H1 (cell line): ENCODE data around the gene HINT3. TPM values are rescaled to one million over a fixed set of nuclear protein-coding genes. Genes with fewer than 3 reads are reported as not detected.

Experiments used
- E2F6 ChIP-seq: IDR thresholded peaks from 2 replicates; pipeline ENCODE4 v1.6.1; 2012; ENCODE audit warnings: inconsistent platforms
- EGR1 ChIP-seq: IDR thresholded peaks from 2 replicates; pipeline ENCODE4 v1.6.1; 2011; ENCODE audit warnings: low read depth, low read length, borderline replicate concordance
- EP300 ChIP-seq, 2 experiments: IDR thresholded peaks; 1 replicate in 1 of 2; 2 replicates in 1 of 2; pipeline ENCODE4 v1.6.1; 2011 to 2012; ENCODE audit warnings: low read depth in 2 of 2, low read length in 2 of 2, mild to moderate bottlenecking in 2 of 2, borderline replicate concordance in 1 of 2, inconsistent platforms in 1 of 2, moderate library complexity in 1 of 2
- KDM1A ChIP-seq: fragments of 200-600, 300-600 bp; sonication (generic); IDR thresholded peaks from 2 replicates; pipeline ENCODE4 v1.7.1; 2016; ENCODE audit warnings: mild to moderate bottlenecking, low read length, borderline replicate concordance
- POLR2A ChIP-seq, 2 experiments: IDR thresholded peaks; 1 replicate in 1 of 2; 2 replicates in 1 of 2; pipeline ENCODE4 v1.6.1; 2011; ENCODE audit warnings: low read depth in 2 of 2, low read length in 2 of 2, mild to moderate bottlenecking in 2 of 2; ENCODE audit errors: control extremely low read depth in 1 of 2
- RBBP5 ChIP-seq: IDR thresholded peaks from 2 replicates; pipeline ENCODE4 v1.7.1; 2012; ENCODE audit warnings: low read depth, mild to moderate bottlenecking, inconsistent platforms, low read length, moderate library complexity, borderline replicate concordance
- SUZ12 ChIP-seq: fragments of 200-600 bp; sonication (generic); IDR thresholded peaks from 2 replicates; pipeline ENCODE4 v1.6.1; 2012; ENCODE audit warnings: mild to moderate bottlenecking, inconsistent platforms, low read length, moderate library complexity, mixed read lengths
- TEAD4 ChIP-seq: IDR thresholded peaks from 2 replicates; pipeline ENCODE4 v1.6.1; 2012; ENCODE audit warnings: low read depth, low read length, inconsistent platforms, mixed read lengths
- polyA plus RNA-seq, 7 experiments: library from polyadenylated mRNA; depleted of rRNA in 3 of 7; stranded (reverse) in 5 of 7; unstranded in 2 of 7; fragments of >200 nt in 5 of 7; fragments of 200-250 nt in 2 of 7; gene quantifications; 1 replicate in 5 of 7; 2 replicates in 1 of 7; 4 replicates in 1 of 7; pipeline versions ENCODE4 v1.2.1 to v1.2.3, GENCODE V29; 2011 to 2013; ENCODE audit warnings: missing spikeins in 2 of 7, mixed read lengths in 2 of 7
- small RNA-seq: library from polyadenylated mRNA; stranded (forward); fragments of <200 nt; extraction: miRNeasy Mini kit (QIAGEN cat#:217004); gene quantifications from one replicate; pipeline ENCODE3, GENCODE V24; 2013; ENCODE audit not compliant: insufficient read depth
- total RNA-seq: library from RNA; stranded (reverse); fragmentation: NEBNext Ultra II Directional; extraction: Animal tissue kit (Norgen Biotek cat#: 25700); gene quantifications from 2 replicates; pipeline ENCODE4 v1.2.1, GENCODE V29; 2021

HINT3 gene
- total and polyA plus RNA-seq, 2 of the 8 experiments (the other 6 are each of a cell fraction or from before 2014, with no cell fraction given) = 1.2 to 7.8 TPM

- TF ChIP-seq EP300 (IDR thresholded peaks at IDR 0.05; ENCODE audit: borderline replicate concordance in 1 of 2, low read depth in 2 of 2, low read length in 2 of 2) (no peak), E2F6 (no peak), TEAD4 (no peak), POLR2A (IDR thresholded peaks at IDR 0.05; ENCODE audit: control extremely low read depth in 1 of 2, low read depth in 2 of 2, low read length in 2 of 2) (no peak), KDM1A (no peak), SUZ12 (no peak), RBBP5 (no peak), EGR1 (no peak)
Measured at GRCh38 chr6:126027601-126028000, 71.0 kb downstream of the HINT3 start (continued).

Small RNA genes lying within 50 kb of the gene (small RNA-seq; reads per million reads assigned to genes)
- gene RNA5SP216 = not detected

Other genes with a start within 250 kb of the HINT3 start
- gene HEY2, start 207.1 kb upstream of the HINT3 start, total RNA-seq = 16.2 and 17.7 TPM in 2 replicates
- gene HEY2, start 207.1 kb upstream of the HINT3 start, polyA plus RNA-seq (2011; rRNA removed) = 9.1 and 12.6 TPM in 2 replicates
- gene NCOA7, start 165.8 kb upstream of the HINT3 start, total RNA-seq = 10.3 and 10.7 TPM in 2 replicates
- gene NCOA7, start 165.8 kb upstream of the HINT3 start, polyA plus RNA-seq (2011; rRNA removed) = 2.0 and 2.6 TPM in 2 replicates
- 23.3 and 32.4 TPM in 2 replicates for gene TRMT11, start 29.8 kb downstream of the HINT3 start, total RNA-seq
- gene TRMT11, start 29.8 kb downstream of the HINT3 start, polyA plus RNA-seq (2011; rRNA removed) = 11.8 and 19.7 TPM in 2 replicates